ENCODE results near the gene LRRC38.

- TF ChIP-seq EZH2 (IDR thresholded peaks at IDR 0.05; ENCODE audit: borderline replicate concordance, insufficient read depth, low read depth, low read length, poor library complexity, severe bottlenecking) (no peak), CTCF (IDR thresholded peaks at IDR 0.05) (no peak)
Observed at GRCh38 chr1:13495186-13495585, 18.6 kb downstream of the LRRC38 start.

Data from B cell (primary cell).